GM18907 (cell line): ENCODE results near the gene BPIFB2.
"Not testable (repeated sequence)": the region's sequence is repeated elsewhere in the genome, so short reads cannot be mapped to it uniquely, and the experiment has no call there.

Source experiments
- ATAC-seq: cut with Tn5 transposase; IDR thresholded peaks from one replicate; pipeline ENCODE4 v1.9.1; 2021; ENCODE audit warnings: mild to moderate bottlenecking, moderate library complexity; ENCODE audit not compliant: unreplicated experiment

BPIFB2 gene, protein sequence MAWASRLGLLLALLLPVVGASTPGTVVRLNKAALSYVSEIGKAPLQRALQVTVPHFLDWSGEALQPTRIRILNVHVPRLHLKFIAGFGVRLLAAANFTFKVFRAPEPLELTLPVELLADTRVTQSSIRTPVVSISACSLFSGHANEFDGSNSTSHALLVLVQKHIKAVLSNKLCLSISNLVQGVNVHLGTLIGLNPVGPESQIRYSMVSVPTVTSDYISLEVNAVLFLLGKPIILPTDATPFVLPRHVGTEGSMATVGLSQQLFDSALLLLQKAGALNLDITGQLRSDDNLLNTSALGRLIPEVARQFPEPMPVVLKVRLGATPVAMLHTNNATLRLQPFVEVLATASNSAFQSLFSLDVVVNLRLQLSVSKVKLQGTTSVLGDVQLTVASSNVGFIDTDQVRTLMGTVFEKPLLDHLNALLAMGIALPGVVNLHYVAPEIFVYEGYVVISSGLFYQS

DNA sequence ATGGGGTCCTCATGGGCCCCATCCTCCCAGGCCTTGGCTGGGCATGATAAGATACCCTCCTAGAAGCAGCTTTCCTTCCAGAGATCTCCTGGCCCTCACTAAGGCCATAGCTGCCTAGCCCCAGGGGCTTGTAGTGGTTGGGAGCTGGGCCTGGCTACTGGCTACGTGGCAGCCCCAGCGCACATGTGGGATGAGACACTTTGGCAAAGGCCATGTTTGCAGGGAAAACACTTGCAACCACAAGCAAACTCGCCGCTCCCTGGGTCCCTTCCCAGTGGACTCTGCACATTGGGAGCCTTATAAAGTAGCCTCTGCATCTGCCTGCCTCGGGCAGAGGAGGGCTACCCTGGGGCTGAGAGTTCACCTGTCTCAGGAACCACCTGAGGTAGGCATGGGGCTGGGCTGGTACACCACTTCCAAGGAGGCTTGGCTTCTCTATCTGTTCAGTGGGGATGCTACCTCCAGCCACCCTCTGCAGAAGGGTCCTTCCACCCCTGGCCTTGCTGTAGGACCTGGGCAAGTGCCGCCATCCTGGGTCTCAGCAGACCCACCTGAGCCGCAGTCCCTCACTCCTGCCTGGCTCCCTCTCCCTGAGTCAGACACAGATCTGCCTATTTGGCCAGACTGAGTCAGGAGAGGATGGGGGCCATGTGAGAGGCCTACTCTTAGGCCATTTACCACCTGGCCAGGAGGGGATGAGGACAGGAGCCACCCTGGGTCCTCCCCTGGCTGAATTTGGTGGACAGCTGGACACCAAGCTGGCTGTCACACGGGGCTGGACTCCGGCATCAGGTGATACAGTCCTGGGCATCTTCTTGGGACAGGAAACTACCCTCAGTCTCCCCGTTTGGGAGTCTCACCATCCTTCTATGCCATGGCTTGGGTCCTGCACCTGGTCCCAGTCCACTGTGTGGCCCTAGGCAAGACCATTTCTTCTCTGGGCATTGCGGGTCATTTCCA, at the start of gene BPIFB2:
Gene BPIFB2 (plus strand): TSS at position 329 of the 960 bp plus-strand sequence. CDS start 871 bp downstream, outside the sequence.
- no peak for ATAC-seq

DNA sequence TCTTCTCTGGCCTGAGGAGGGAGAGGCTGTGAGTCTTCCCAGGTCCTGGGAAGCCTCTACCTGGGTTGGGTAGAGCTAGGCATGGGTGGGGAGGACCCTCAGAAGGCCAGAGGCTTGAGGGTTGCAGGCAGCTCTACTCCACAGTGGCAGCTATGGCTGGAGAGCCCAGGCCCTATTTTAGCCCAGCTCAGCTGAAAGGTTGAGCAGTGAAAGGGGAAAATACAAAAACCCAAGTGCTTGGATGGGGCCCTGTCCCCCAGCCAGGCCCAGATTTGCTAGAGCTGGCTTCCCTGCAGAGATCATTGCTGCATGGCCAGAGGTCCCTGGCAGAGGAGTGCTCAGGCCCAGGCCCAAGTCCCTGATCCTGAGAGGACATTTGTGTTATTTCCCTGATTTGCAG, 48.9 kb upstream of the BPIFB2 start:
- ATAC-seq: no peak

DNA sequence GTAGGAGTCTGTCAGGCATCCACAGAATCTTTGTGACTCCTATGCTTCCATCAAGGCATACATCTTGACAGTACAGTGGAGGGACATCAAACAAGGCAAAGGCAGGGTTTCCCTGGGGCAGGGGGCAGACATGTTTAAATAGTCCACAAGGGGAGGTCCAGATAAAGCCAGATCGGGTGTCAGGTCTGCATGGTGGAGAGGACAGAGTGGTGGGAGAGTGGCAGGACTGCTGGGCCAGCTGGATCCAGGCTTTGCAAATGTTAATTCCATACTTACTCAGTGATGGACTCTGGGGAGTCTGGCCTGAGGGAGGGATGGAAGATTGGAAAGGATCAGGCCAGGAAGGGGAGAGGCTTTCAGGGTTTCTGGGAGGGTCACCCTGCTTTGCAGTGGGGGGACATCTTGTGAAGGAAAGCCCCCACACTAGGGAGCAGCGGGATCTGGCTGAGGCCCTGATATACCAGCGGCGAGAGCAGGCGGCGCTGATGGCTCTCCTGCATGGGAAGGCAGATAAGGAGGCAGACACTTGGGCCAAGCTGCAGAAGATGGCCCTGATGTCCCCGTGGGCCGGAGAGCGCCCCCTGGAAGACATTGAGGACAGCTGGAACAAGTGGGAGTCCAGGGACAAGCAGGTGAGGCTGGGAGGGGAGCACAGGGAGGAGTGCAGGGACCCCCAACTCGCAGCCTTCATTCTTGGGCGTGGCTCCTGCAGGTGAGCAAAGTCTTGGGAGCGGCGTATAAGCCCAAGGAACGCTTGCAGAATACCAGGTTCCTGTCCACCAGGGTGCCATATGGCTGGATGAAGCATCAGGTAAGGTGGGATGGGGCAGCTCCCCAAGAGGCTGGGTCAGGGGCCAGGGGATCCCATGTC, 47.9 kb upstream of the BPIFB2 start:
- ATAC-seq: no peak

DNA sequence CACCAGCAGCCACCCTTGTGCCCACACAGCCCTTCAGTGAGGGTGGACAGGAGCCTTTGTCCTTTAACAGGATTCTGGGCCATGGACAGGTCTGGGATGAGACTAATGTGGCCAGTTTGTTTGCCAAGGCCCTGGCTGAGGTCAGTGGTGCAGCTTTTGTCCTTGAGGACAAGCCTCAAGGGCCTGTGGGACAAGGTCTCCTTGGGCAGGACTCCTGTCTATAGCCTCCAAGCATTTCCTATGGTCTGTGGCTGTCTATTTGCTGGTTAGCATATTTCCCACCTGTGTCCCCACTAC, 47.3 kb upstream of the BPIFB2 start:
- ATAC-seq: no peak

DNA sequence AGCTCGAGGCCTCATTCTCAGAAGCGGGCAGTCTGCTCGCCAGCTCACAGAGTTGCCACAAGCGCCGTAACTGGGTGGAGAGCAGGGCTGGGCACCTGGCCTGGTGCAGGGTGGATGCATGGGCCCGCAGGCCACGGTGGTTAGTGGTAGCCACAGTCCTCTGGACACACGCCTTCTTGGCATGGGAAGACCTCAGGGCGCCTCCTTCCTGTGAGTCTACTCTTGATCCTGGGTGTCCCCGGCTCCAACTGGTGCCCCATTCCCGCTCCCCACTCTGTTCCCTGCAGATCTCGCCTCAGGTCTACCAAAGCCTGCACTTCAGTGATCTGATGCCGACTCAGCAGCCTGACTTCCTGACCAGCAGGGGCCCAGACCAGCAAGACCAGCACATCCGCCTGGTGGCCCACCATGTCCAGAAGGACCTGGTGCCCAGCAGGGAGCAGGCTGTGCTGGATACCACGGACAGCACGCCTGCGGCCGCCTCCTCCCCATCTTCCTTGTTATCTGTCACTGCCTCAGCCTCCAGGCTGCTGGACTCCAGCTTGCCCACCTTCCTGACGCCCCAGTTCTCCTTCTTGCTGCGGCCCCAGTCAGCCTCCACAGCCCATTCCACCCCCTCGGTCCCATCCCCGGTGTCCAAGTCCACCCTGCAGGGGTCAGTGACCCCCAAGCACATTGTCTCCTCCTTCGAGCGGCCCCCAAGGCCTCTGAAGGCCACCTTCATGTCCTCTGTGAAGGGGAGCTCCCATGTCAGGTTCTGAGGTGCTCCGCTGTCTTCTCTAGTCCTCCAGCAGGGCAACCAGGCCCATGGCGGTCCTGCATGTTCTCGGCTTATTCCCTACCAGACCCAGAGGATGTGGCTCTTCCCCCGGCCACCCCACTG, 46.4 kb upstream of the BPIFB2 start:
- ATAC-seq: no peak

DNA sequence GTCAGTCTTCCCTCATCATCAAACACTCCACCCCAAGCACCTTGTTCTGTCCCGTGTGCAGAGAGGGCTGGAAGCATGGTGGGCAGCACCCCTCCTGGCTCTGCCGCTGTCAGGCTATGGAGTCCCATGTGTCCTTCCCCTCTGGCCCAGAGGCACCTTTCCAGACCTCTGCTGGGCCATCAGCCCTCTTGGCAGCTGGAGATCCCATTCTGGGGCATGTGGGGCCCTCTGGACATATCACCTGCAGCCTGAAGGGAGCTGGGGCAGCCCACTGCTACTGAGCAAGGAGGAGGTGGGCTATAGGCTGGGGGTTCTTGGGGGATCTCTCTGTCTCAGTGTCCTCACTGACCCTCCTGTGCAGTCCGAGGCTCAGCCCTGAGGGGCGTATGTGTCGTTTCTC, 45.5 kb upstream of the BPIFB2 start:
- ATAC-seq: no peak

DNA sequence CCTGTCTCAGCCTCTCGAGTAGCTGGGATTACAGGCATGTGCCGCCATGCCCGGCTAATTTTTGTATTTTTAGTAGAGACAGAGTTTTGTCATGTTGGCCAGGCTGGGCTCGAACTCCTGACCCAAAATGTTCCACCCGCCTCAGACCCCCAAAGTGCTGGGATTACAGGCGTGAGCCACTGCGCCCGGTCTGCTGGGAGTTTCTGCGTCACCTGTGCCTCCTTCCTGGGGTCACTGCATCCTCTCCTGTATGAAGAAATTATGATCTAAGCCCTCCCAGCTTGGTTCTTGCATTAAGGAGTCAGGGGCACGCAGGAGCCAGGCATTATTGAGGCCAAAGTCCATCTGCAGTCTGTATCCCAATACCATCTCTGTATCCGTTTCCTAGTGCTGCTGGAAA, 44.9 kb upstream of the BPIFB2 start:
- not testable (repeated sequence) for ATAC-seq

DNA sequence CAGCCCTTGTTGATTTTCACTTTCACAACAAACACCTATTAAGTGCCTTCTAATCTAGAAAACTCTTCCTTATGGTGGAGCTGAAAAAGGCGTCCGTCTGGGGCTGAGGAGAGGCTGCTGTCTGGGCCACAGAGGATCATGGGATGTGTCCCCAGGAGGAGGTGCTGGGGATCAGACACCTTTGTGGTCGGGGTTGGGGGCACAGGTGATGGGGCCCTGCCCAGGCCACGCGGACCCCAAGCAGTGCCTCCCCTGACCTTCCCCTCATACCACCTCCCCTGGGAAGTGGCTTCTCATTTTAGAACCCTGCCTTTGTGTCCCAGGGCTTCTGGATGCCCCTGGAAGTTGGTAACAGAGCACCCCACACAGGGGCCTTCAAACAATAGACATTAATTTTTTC, 44.3 kb upstream of the BPIFB2 start:
- no peak for ATAC-seq

DNA sequence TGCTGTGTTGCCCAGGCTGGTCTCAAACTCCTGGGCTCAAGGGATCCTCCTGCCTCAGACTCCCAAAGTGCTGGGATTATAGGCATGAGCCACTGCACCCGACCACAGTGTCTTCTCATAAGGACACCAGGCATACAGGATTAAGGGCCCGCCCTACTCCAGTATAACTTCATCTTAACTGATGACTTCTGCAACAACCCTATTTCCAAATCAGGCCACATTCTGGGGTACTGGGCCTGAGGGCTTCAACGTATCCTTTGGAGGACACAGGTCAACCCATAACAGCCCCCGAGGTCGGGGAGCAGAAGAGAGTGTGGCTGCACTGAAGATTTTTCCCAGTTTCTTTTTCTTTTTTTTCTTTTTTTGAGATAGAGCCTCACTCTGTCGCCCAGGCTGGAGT, 42.9 kb upstream of the BPIFB2 start:
- ATAC-seq: no peak

DNA sequence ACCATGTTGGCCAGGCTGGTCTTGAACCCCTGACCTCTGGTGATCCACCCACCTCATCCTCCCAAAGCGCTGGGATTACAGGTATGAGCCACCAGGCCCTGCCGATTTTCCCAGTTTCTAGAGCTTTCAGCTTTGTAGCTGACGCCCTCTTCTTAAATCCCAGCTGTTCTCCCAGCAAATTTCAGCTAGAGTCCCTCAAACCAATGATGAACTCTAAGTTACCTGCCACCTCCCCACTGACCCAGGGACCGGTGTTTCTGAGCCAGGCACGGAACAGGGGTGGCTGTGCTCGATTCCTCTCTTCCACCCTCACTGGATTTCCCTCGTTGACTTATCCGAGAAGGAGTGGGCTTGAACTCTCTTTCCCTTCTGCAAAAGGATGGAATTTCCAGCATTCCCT, 42.4 kb upstream of the BPIFB2 start:
- ATAC-seq: no peak

DNA sequence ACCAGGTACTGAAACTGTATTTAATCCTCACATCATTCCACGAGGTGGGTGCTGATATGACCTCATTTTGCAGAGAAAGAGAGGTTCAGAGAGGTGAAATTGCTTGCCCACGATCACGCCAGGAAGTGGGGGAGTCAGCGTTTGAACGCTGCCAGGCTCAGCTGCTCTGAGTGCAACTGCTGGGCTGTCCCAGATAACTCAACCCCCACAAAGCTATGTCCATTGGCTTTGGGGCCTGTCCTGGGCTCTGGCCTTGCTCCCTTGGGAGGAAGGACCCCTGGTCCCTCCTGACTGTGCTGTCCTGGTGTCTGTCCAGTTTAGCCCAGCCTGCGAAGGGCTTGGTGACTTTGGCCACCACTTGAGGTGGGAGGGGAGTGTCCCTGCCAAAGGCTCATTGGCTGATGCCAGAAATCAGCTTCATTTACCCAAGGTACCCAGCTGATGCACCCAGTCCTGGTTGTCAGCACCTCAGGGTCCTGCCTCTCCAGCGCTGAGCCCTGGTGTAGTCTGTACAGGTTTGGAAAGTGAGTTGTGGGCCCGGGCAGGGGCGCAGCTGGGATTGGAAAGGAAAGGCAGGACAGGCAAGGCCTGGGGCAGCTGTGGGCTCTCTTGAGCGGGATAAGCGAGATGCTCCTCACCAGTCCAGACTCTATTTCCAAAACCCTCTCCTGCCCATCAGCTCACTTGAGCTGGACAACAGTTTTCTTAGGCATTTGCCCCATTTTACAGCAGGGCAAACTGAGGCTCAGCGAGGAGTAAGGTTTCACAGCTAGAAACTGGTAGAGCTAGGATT, 41.7 kb upstream of the BPIFB2 start:
- ATAC-seq: no peak

DNA sequence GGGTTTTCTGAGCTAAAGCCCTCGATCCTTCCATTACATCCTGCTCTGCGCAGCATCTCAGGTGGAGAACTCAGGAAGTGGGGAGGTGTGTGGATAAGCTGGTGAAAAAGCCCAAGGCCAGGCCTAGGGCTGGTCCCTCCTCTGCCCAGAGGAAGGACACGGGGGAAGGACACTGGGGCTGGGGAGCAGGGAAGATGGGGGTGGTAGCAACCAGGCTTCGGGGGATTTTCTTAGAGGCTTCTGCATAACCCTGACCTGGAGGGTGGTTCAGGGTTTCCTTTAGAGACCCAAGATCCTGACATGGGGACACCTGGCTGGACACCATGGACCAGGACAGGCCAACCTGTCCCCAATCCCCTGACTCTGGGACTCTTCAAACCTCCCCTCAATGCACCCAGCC, 41.1 kb upstream of the BPIFB2 start:
- ATAC-seq: no peak

DNA sequence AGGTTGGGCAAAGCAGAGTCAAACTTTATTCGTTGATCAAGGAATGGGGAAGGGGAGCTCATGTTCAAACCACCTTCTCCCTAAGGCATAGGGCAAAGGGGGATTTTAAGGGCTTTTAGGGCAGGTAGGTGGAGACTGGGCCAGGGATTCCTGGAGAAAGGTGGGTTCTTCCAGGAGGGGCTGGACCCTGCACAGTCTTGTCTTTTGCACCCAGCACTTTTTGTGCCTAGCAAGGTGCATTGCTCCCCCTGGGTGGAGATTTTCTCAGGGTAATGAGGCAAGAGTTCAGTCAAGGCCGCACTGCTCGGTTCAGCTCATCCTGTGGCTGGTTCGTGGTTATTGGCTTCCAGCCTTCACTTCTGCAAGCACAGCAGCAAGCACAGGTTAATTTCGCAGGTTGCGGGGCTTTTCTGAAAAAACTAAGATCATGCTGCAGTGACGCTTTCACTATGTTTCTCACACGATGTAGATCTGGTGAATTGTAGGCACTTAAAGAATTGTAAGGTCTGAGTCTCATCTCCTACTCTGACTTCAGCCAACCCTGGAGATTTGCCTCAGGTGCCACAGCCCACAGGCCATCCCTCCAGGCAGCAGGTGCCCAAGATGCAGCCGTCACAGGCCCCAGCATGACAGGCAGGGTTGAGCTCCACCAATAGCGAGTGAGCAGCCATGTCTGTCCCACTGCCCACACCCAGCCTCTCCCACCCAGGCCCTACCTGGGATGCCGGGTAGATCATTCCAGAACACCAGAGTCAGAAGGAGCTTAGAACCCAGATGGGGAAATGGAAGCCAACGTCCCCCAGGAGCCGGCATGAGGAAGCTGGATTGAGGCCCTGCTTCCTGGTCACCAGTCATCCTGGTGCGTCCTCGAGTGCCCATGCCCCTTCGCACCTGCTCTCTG, 40.4 kb upstream of the BPIFB2 start:
- ATAC-seq: no peak

DNA sequence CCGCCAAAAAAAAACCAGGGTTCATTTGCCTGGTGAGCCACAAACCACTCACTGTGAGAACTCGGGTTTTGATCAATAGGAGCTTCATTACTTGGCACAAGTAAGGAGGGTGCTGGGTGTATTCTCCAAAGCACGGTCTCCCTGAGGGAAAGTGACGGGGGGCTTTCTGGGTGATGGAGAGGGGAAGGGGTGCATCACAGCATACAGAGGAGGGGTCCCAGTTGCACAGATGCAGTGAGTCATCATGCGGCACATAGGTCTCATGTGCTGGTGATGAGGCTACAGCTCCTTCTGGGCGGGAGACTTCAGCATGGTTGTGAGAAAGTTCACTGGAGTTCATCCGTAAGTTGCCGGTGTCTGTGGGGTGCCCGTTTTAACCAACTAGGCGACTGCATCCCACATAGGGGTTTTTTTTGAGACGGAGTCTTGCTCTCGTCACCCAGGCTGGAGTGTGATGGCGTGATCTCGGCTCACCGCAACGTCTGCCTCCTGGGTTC, 39.5 kb upstream of the BPIFB2 start:
- ATAC-seq: no peak

DNA sequence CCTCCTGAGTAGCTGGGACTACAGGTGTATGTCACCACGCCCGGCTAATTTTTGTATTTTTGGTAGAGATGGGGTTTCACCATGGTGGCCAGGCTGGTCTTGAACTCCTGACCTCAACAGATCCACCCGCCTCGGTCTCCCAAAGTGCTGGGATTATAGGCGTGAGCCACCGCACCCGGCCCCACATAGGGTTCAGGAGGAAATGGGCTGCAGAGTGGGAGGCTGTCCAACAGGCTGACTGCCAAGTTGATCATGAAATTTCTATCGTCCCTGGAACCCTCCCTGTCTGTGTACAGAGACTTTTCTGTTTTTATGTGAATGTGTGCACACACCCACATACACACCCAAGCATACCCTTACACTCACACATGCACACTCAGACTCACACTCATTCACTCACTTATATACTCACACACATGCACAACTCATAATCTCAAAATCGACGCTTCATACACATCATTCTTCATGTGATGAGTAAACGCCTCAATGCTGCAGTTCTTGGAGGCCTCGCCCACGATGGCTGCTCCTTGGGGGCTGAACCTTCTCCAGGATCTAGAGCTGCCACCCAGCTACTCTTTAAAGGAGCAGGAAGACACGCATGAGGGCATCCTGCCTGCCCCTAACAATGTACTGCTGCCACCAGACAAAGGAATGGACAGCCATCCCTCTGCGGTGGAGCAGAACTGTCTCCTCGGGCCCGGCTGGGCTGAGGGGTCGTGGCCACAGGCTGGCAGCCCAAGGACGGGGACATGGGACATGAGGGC, 38.8 kb upstream of the BPIFB2 start:
- ATAC-seq: no peak

DNA sequence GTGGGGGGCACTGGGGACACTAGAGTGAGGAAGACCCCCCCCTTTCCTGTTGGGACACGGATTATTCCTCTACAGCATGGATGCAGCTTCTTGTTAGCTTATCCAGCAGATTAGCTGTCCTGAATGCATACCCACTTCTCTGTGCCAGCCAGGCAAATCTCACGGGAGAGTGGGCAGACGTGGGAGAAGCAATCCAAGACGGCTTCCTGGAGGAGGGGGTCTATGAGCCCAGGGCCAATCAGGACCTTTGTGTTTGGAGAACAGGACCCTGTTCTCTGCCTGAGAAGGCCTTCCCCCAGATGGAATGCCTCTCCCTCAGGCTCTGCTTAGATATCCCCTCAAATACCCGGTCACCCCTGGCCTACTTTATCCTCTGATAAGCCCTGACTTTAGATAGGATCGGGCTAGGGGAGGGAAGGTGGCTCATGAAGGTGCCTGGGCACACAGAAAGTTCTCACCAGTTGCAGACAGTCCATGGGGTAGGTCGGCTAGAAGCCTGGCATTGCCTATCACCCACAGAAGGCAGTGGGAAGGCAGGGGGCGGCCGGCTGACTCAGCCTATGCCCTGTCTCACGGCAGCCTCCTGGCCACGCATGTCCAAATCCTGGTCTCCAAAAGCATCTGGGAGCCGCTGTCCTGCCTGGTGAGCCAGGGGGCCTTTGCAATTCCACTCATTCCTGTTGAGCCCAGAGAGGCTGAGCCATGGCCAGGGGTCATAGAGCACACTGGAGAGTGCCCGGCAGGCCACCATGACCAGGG, 38.0 kb upstream of the BPIFB2 start:
- ATAC-seq: no peak
